ENCODE data around the gene ARHGAP10.
"Not testable (repeated sequence)": the region's sequence is repeated elsewhere in the genome, so short reads cannot be mapped to it uniquely, and the experiment has no call there.

The ARHGAP10 gene

DNA sequence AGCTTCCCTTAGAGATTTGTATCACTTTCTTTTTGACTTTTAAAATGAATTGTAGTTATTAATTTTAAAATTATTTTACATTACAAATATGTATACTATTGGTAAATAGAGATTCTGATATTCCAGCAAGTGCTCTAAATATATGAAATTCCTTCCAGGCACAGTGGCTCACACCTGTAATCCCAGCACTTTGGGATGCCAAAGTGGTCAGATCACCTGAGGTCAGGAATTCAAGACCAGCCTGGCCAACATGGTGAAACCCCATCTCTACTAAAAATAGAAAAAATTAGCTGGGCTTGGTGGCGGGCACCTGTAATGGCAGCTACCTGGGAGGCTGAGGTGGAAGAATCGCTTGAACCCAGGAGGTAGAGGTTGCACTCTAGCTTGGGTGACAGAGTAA lies 180.2 kb downstream of the ARHGAP10 start:
- not testable (repeated sequence) for DNase-seq (ENCODE audit: low read depth)

DNA sequence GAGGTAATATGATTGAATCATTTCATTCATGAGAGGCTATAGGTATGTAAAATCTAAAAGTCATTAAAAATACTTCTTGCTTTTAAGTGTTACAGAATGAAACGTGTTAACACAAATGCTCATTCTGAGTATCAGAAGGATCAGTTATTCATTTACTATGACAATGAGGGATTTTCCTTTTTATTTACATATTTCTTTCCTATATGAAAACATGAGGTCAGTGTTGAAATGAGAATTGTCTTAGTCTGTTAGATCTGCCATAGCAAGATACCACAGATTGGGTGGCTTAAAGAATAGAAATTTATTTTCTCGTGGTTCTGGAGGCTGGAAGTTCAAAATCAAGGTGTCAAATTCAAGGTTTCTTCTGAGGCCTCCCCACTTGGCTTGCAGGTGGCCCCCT lies 181.2 kb downstream of the ARHGAP10 start:
- no peak for DNase-seq (ENCODE audit: low read depth)

DNA sequence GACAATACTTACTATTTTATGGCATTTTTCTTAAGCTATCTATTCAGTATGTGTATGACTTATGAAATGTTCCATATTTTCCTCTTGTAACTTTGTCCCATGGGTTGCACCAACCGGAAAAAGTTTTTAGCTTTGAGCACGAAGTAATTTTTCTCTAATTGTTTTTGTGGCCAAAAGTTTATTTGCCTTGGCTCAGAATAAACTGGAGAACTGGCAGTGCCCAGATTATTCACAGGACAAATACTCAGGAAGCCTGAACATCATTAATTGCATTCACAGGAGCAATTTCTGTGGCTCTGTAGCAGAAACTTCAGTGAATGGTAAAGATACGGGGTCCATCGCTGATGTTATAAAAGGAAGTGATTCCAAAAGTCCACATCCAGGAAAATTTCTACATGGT lies 184.5 kb downstream of the ARHGAP10 start:
- no peak for DNase-seq (ENCODE audit: low read depth)

DNA sequence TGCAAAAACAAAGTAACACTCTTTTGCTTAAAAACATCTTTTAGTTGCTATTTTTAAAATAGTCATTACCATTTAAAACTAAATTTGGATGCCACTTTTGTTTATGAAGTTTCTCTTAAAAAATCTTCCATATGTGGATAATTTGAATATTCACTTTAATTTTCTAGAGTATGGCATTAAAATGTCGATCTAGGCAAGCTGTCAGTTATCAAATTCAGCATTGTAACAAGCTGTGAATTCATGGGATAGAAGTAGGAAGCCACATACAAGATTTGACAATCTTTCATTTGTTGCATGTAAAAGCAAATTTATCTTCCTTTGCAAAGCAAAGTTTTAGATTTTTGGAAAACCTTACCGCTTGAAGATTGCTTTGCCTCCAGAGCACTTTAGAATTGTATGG lies 191.5 kb downstream of the ARHGAP10 start:
- DNase-seq (ENCODE audit: low read depth), result no peak

DNA sequence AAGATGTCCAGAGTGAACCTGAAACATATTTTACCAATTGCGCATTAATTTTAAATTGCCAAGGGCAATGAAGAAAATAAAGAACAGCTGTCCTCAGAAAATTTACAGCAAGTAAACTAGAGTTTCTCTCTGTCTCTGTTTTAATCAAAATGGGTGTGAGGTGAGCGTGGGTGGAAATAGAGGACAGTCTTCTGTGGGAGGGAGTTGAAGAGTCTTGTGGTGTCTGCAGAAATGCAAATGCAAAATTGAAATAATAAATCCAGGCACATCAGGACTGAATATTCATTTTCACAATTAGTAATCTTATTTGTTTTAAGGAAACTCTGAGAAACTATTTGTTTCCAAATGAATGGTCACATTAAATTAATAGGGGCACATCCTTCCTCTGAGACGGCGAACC lies 192.0 kb downstream of the ARHGAP10 start:
- DNase-seq (ENCODE audit: low read depth), result no peak

DNA sequence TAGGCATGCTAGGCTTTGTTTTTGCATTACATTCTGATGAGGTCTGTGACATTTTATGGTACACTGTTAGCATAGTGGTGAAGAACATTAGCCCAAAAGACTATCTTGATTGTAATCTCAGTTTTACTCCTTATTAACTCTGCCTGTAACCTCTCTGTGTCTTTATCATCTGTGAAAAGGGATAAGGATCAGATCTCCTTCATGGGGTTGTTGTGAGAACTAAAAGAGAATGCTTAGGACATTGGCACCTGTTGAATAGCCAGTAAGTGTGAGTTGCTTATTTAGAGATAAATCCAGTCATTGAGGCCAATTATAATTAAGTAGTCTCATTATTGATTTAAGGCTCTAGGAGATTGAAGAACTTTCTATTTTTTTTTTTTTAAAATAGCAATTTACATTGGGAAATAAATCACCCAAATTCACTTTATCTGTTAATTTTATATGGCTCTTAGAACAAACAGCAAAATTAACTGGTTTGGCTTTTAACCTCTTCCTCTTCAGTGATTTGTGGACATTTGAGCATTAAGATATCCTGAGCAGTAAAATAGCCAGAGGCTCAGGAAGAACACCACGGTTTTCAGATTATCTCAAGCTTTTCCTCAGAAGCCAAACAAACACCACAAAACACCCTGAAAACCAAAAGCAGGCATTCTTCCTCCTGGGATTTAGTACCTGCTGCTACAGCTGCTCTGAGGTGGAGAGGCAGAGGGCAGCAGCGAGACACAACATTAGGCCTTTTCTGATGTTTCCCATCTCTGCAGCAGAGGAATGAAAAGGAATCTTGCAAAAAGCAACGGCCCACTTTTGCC lies 192.9 kb downstream of the ARHGAP10 start:
- DNase-seq (ENCODE audit: low read depth), result no peak

DNA sequence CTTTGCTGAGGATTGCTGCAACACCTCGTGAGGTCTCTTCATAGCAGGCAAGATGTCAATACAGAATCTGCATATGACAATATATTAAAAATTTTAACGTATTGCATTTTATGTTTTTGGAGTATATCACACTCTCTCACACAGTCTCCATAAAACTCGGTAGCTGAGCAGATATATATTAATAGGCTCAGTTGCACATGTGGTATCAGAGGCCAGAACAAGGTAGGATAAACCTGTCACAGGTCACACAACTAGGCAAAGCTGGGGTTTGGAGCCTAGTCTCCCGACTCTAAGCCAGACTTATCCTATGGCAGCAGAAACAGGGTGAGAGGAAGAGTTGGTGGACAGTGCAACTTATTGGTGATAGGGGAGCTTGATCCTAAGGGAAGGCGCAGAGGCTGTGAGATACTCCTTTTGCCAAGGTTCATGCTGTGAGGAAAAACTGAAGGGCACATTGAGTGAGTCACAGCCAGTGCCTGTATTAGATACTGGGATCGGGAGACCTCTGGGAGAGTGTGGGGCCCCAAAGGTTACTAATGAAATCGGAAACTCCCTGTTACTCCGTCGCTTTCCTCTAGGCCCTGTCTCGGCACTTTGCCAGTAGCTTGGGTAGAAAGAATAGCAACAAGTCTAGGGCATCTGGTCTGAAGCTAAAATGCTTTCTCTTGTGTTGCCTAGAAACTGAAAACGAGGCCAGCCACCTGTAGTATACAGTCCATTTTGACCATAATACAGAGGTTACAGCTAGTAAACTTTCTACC lies 195.7 kb downstream of the ARHGAP10 start:
- peak; percentile 15 for DNase-seq (ENCODE audit: low read depth)

DNA sequence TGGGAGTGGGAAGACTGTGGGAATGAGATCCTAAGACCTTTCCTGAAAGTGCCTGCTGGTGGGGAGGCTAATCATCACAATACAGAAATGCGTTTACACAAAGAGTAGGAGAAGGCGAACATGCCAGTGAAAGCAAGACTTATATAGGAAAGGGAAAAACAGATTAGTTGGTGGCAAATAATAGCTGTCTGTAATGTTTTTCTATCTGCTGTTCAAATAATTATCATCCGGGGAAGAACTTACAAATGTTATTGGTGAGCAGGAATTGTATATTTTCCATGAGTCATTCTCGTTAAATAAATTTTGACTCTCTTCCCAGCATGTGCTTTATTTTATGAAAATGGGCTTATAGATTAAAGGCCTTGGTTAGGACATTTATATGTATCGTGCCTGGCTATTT lies 196.5 kb downstream of the ARHGAP10 start:
- no peak for DNase-seq (ENCODE audit: low read depth)

DNA sequence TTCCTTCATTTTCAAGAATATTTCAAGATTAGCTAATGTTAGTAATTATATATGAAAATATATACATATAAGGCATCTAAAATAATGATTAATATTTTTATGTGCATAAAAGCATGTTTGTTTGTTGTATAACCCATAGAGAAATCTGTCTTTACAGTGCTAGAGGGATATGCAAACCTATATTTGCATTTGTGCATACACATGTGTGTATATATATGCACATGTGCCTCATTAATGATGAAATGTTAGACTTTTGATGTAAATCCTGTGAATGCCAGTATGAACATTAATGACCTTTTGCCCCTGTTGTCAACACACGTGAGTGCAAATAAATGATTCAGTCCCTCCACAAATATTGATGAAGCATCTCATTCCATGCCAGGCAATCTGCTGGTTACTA lies 197.9 kb downstream of the ARHGAP10 start:
- no peak for DNase-seq (ENCODE audit: low read depth)

DNA sequence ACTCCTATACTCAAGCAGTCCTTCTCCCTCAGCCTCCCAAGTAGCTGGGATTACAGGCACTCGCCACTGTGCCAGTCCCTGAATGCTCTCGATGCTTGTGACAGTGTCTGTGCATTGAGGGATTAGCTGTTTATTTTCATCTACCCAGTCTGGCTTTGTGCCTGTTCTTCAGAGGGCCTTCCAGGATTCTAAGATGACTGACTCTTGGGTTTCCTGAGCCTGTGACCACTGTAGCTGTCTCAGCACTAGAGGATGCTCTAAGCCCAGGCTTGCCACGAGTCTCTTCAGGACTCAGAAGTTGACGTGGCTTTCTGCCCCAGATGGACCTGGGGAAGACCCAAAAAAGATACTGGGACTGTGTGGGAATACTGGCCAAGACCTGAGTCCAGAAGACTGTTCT lies 201.4 kb downstream of the ARHGAP10 start:
- no peak for DNase-seq (ENCODE audit: low read depth)

DNA sequence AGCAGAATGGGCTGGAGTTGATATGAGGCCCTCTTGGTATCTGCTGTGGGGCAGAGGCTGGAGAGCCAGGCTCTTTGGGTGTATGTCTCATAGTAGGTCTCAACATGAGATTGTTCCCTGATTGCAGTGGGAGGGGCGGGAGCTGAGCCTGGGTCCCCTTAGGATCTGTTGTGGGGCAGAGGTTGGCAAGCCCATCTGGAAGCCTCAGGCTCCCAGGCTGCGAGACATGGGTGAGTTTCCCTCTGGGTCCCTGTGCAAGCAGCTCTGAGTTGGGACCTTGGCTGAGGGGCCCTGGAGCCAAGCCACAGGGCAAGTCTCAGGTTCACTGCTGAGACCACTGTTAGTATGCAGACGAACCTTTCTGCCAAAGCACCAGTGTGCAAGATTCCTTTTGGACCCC lies 201.9 kb downstream of the ARHGAP10 start:
- DNase-seq (ENCODE audit: low read depth), result no peak

DNA sequence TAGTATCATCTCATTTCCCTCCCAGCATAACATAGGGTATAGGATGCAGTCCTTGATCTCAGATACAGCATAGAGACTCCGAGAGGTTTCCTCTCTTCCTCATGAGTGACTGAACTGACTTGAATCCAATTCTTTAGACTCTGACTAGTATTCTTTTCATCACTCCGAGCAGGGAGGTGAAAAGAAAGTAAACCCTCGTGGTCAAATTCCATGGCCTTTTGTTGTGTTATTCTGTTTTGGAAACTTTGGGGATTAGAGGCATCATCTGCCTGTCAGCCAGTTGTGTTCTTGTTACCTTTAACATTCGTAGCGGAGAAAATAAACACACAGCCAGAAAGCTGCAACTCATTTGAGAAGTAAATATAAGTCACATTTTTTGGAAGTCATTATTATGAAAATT lies 206.6 kb downstream of the ARHGAP10 start:
- DNase-seq (ENCODE audit: low read depth), result no peak

DNA sequence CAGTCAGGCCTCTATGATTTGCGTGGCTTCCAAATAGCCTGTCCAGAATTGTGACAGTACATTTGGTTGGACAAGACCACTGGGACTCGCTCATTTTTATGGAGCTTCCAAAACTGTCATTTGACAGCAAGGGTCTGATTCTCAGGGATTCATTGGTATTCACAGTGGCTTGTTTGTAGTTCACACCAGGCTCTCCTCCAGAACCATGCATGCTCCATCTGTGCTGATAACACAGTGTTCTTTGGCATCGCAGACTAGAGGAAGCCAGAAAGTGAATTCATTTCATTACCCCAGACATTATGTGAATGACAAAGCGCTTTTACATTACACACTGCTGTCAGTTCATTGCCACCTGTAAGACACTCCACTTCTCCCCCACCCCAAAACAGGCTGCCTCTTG lies 208.3 kb downstream of the ARHGAP10 start:
- no peak for DNase-seq (ENCODE audit: low read depth)

DNA sequence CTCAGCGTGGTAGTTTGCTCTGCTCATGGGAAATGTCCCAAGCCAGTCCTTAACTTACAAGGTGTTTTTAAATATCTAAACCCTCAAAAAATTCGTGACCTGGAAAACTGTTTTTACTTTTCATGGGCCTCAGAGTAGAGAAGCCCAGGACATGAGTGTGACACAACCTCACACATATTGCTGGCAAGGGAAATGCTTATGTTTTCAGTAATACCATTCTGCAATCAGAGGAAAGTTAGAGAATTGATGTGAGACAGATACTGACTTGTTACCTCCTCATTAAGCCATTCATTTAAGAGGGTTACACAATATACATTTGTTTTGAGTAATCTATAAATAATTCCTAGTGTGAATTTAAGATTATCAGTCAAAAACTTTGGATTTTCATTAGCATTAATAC lies 209.5 kb downstream of the ARHGAP10 start:
- DNase-seq (ENCODE audit: low read depth), result no peak

DNA sequence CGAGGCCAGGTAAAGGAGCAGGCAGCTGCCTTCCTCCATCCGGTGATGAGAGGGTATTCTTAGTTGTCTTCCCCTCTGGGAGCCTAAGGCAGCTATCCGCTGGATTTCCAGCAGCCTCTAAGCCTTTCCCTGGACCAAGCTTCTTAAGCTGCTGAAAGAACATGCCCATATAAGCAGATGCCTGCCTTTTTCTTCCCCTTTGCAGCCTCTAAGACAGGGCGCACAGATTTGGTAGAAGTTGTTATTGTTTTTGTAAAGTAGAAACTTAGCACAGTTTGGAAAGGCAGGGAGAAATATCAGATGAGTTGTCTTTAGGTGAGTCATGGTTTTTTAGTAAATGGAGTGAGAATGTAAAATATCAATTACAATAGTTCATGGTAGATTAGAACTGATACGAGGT lies 210.8 kb downstream of the ARHGAP10 start:
- no peak for DNase-seq (ENCODE audit: low read depth)

DNA sequence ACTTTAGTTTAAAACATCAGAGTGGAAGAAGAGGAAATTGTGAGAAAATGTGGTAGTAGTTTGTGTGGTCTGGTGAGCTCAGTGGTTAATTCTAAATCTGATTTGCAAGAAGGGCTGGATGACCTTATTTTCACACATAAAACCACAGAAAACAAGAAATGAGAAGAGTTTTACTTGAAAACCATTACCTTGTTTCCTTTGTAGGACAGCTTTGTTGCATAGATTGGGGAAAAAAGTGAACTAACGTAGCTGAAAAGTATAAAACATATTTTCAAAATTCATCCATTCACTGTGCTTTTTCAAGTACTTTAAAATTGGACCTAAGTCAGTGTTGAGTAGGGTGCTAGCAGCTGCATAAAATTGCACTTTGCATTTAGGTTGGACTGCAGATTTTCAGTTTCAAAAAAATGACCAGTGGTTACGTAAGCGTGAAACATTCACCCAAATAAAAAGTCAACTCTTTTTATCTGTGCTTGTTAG lies 211.3 kb downstream of the ARHGAP10 start:
- DNase-seq (ENCODE audit: low read depth), result no peak

DNA sequence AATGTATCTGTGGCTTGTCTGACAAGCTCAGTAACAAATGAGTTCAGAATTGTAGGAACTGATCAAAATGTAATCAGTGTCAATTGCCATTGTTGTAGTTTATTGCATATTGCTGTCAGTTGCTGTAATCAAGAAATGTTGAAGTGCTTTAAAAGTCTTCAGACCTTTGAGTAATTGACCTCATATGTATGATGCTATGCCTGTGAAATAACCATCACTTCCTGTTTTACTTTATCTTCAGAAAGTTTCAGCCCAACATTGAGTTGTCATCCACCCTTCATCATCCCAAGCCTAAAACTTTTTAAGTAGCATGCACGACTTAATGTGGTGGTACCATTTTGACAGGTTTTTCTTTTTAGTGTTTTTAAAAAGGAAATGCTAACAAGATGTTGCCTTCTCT lies 212.4 kb downstream of the ARHGAP10 start:
- no peak for DNase-seq (ENCODE audit: low read depth)

DNA sequence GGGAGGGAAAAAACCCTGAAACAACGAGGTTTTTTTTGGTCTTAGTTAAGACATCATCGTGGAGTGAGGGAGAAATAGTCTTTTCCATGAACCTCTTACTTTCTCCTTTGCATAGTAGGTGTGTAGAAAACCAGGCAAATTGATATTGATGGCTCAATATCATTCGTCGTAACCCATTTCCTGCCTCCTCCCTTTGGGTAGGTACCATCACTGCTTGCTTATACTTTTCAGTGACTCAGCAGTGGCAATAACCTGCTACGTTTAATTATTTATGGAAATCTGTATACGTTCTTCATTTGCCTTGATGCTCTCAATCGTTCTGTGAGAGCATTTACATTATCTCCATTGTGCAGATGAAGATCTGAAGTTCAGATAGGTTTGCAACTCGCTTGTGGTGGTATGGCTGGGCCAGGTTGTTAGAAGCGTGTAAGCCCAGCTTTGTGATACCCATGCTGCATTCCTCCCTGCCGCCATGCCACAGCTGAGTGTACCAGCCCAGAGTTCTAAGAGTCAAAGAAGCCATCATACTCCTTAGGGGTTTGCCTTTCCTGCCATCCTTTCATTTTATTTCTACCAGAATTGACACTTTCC lies 212.9 kb downstream of the ARHGAP10 start:
- DNase-seq (ENCODE audit: low read depth), result no peak

DNA sequence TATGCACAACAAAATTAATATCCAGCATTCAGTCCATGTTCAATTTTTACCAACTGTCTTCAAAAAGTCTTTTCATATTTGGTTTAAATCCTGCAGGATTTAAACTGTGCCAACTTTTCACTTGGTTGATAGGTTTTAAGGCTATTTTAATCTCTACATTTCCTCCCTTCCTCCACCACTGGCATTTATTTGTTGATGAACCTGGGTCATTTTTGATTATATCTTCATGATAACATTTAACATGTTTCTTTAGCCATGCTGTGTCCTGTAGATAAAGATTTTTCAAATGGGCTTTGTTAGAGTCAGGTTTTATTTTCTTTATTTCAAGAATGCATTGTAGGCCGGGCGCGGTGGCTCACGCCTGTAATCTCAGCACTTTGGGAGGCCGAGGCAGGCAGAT lies 216.4 kb downstream of the ARHGAP10 start:
- no peak for DNase-seq (ENCODE audit: low read depth)

DNA sequence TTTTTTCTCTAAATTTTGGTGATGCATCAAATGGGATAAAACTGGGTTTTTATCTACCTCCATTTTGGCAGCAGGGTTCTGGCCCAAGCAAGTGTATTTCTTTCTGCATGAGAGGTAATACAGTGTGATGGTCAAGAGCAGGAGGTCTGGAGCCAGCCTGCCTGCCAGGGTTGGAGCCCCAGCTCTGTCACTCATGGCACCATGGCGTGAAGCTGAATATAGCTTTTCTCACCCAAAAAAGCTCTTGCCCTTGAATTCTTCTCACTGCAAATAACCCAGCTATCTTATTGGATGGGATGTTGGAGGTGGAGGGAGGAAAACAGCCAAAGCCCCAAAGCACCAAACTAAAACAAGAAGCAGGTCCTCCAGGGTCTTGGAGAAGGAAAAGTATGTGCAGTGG lies 218.4 kb downstream of the ARHGAP10 start:
- no peak for DNase-seq (ENCODE audit: low read depth)

DNA sequence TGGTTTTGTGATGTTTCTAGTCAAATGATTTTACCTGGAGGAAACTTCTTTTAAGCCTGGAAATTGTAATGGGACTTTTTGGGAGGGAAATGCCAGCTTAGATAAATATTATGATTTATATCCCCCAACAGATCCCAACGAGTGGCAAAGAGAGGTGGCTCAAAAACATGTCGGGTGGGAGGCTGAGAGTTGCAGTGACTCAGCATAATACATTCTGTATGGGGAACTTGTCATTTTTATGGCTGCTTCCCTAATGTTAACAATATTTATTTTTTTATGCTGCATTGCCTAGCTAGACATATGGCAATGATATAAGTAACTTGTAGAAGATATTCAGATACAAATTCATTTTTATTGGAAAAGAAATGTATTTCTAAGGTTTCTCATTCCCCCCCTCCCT lies 219.0 kb downstream of the ARHGAP10 start:
- DNase-seq (ENCODE audit: low read depth), result no peak

DNA sequence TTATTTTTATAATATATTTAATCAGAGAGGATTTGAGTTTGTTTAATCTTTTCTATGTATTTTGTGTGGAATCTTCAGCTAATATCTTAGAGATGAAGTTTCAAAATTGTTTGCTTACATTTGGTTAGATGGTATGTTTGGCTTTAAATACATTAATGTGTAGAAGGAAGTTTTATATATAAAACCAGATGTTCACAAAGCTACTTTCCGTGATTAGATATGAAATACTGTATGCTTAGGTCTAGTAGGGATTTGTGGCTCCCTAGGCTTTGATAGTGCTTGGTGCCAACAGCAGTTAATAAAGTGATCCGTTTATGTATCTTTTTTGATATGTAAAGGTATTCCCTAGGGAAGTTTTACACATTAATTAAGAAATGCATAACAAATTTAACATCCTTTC lies 223.0 kb downstream of the ARHGAP10 start:
- no peak for DNase-seq (ENCODE audit: low read depth)

All from non-pigmented ciliary epithelial cell (primary cell).